Panc1 (cell line): ENCODE measurements around the gene MARK2.
A peak's percentile ranks its signal among the peaks of the same experiment; 100 is the strongest.

Source experiments
- POLR2AphosphoS5 ChIP-seq: IDR thresholded peaks from 2 replicates; pipeline ENCODE4 v1.6.1; 2012; ENCODE audit warnings: mild to moderate bottlenecking, low read depth, low read length, moderate library complexity
- REST ChIP-seq, 2 experiments: IDR thresholded peaks; 2 replicates each; pipeline ENCODE4 v1.6.1; 2011 to 2012; ENCODE audit warnings: low read depth in 2 of 2, control low read depth in 1 of 2, low read length in 1 of 2, mild to moderate bottlenecking in 1 of 2, moderate library complexity in 1 of 2; ENCODE audit not compliant: insufficient read depth in 1 of 2
- SIN3A ChIP-seq: IDR thresholded peaks from 2 replicates; pipeline ENCODE4 v1.6.1; 2012; ENCODE audit warnings: low read depth, mild to moderate bottlenecking, low read length, moderate library complexity, borderline replicate concordance; ENCODE audit not compliant: insufficient read depth
- TF ChIP-seq, protein P1 (sequence below): fragments of 450-650 bp; IDR thresholded peaks from 2 replicates; pipeline ENCODE4 v1.5.1; 2017; ENCODE audit warnings: mild to moderate bottlenecking

DNA sequence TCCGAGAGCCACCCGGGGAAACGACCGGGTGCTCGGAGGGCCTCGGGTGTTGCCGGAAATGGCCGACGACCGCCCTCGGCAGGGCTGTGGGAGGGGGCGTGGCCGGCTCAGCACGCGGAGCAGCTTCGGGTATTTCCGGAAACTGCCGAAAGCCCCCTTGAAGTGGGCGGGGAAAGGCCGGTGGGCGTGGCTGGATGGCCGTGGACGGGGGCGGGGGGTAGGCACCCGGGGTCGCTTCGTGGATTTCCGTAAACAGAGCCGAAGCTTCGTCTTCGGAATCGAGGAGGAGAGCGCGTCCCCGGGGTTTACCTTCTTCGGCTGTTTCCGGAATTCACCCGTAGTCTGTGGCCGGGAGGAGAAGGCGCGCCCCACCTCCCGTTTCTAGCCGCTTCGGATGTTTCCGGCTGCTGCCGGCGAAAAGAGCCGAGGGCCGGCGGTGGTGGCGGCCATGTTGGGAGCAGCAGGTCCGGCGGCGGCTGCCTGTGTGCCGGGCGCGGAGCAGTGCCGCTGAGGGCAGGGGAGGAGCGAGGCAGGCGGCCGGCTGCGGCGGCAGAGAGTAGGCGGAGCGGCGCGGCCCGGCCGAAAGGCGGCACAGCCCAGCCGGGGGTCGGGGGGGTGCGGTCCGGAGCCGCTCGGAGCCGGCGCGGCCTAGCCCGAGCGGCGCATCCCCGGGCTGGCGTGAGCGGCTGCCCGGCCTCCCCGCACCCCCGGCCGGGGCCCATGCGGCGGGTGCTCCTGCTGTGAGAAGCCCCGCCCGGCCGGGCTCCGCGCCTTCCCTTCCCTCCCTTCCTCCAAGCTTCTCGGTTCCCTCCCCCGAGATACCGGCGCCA is at the start of gene MARK2:
- TF ChIP-seq, protein P1, sequence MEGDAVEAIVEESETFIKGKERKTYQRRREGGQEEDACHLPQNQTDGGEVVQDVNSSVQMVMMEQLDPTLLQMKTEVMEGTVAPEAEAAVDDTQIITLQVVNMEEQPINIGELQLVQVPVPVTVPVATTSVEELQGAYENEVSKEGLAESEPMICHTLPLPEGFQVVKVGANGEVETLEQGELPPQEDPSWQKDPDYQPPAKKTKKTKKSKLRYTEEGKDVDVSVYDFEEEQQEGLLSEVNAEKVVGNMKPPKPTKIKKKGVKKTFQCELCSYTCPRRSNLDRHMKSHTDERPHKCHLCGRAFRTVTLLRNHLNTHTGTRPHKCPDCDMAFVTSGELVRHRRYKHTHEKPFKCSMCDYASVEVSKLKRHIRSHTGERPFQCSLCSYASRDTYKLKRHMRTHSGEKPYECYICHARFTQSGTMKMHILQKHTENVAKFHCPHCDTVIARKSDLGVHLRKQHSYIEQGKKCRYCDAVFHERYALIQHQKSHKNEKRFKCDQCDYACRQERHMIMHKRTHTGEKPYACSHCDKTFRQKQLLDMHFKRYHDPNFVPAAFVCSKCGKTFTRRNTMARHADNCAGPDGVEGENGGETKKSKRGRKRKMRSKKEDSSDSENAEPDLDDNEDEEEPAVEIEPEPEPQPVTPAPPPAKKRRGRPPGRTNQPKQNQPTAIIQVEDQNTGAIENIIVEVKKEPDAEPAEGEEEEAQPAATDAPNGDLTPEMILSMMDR, result no peak
- TF ChIP-seq POLR2AphosphoS5 (peak; percentile 69; the same call in 1 of the 2 replicates), REST (IDR thresholded peaks at IDR 0.05; ENCODE audit: insufficient read depth in 1 of 2, low read depth in 2 of 2, low read length in 1 of 2) (no peak), SIN3A (no peak)
